ENCODE results near the gene CTNND2.

Gene CTNND2

GRCh38 chr5:11522796-11523195 is 381.4 kb downstream of the CTNND2 start:
- no peaks in the 10 kb centered on the region for H4K20me1 ChIP-seq (ENCODE audit: insufficient read depth, low read length)
- no peak overlapping the region for H2AFZ ChIP-seq (ENCODE audit: low read length)
- no peaks in the 10 kb centered on the region for H3K4me1 ChIP-seq (ENCODE audit: low read length)
- no peaks in the 10 kb centered on the region for H3K27me3 ChIP-seq (replicated peaks; ENCODE audit: insufficient read depth, low read length)
- no peaks in the 10 kb centered on the region for H3F3A ChIP-seq (ENCODE audit: insufficient read depth, low read length)
- TF ChIP-seq EZH2phosphoT487 (IDR thresholded peaks at IDR 0.05; ENCODE audit: low read length) (no peak), CTCF (IDR thresholded peaks at IDR 0.05; ENCODE audit: low read length) (no peak), EZH2 (optimal IDR thresholded peaks at IDR 0.05; ENCODE audit: low read depth, low read length) (no peak)
- no peak for DNase-seq
- H3K4me2 ChIP-seq (ENCODE audit: low read depth, low read length): no peak overlapping the region
- H3K9me3 ChIP-seq (replicated peaks; ENCODE audit: insufficient read depth, low read length): no peaks in the 10 kb centered on the region
- no peak overlapping the region for H3K4me3 ChIP-seq (ENCODE audit: low read length)
- H3K27ac ChIP-seq (ENCODE audit: low read length): no peak overlapping the region
- no peaks in the 10 kb centered on the region for H3K36me3 ChIP-seq (replicated peaks; ENCODE audit: insufficient read depth, low read length)
- no peaks in the 10 kb centered on the region for H3K9me2 ChIP-seq (replicated peaks; ENCODE audit: insufficient read depth, low read length)
- no peak overlapping the region for H3K9ac ChIP-seq (ENCODE audit: low read length)
- H3K79me2 ChIP-seq (ENCODE audit: low read length): no peaks in the 10 kb centered on the region

GRCh38 chr5:11520241-11520930 is 383.9 kb downstream of the CTNND2 start:
- no peaks in the 10 kb centered on the region for H4K20me1 ChIP-seq (ENCODE audit: insufficient read depth, low read length)
- H3K27me3 ChIP-seq (replicated peaks; ENCODE audit: insufficient read depth, low read length): no peaks in the 10 kb centered on the region
- H3K4me3 ChIP-seq (ENCODE audit: low read length): no peak overlapping the region
- H3K27ac ChIP-seq (ENCODE audit: low read length): no peak overlapping the region
- H3K36me3 ChIP-seq (replicated peaks; ENCODE audit: insufficient read depth, low read length): no peaks in the 10 kb centered on the region
- H3K9me2 ChIP-seq (replicated peaks; ENCODE audit: insufficient read depth, low read length): no peaks in the 10 kb centered on the region
- no peak for DNase-seq
- no peak for TF ChIP-seq CTCF (IDR thresholded peaks at IDR 0.05; ENCODE audit: low read length)
- no peak for TF ChIP-seq EZH2 (optimal IDR thresholded peaks at IDR 0.05; ENCODE audit: low read depth, low read length)
- TF ChIP-seq EZH2phosphoT487 (IDR thresholded peaks at IDR 0.05; ENCODE audit: low read length): no peak
- H3K4me1 ChIP-seq (ENCODE audit: low read length): no peaks in the 10 kb centered on the region
- no peak overlapping the region for H2AFZ ChIP-seq (ENCODE audit: low read length)
- H3K4me2 ChIP-seq (ENCODE audit: low read depth, low read length): no peak overlapping the region
- H3K9ac ChIP-seq (ENCODE audit: low read length): no peak overlapping the region
- no peaks in the 10 kb centered on the region for H3K79me2 ChIP-seq (ENCODE audit: low read length)
- H3K9me3 ChIP-seq (replicated peaks; ENCODE audit: insufficient read depth, low read length): no peaks in the 10 kb centered on the region
- H3F3A ChIP-seq (ENCODE audit: insufficient read depth, low read length): no peaks in the 10 kb centered on the region

GRCh38 chr5:11519236-11519635 is 385.0 kb downstream of the CTNND2 start:
- Histone ChIP-seq H3K4me3 (ENCODE audit: low read length) (no peak overlapping the region), H3K9ac (ENCODE audit: low read length) (no peak overlapping the region), H3K27ac (ENCODE audit: low read length) (no peak overlapping the region), H3K4me1 (ENCODE audit: low read length) (no peaks in the 10 kb centered on the region), H3F3A (ENCODE audit: insufficient read depth, low read length) (no peaks in the 10 kb centered on the region), H4K20me1 (ENCODE audit: insufficient read depth, low read length) (no peaks in the 10 kb centered on the region), H3K4me2 (ENCODE audit: low read depth, low read length) (no peak overlapping the region), H3K79me2 (ENCODE audit: low read length) (no peaks in the 10 kb centered on the region), H3K27me3 (replicated peaks; ENCODE audit: insufficient read depth, low read length) (no peaks in the 10 kb centered on the region), H2AFZ (ENCODE audit: low read length) (no peak overlapping the region), H3K9me2 (replicated peaks; ENCODE audit: insufficient read depth, low read length) (no peaks in the 10 kb centered on the region), H3K9me3 (replicated peaks; ENCODE audit: insufficient read depth, low read length) (no peaks in the 10 kb centered on the region), H3K36me3 (replicated peaks; ENCODE audit: insufficient read depth, low read length) (no peaks in the 10 kb centered on the region)
- TF ChIP-seq EZH2phosphoT487 (IDR thresholded peaks at IDR 0.05; ENCODE audit: low read length) (no peak), EZH2 (optimal IDR thresholded peaks at IDR 0.05; ENCODE audit: low read depth, low read length) (no peak)
- DNase-seq: no peak

GRCh38 chr5:11518676-11519075 is 385.6 kb downstream of the CTNND2 start:
- no peaks in the 10 kb centered on the region for H4K20me1 ChIP-seq (ENCODE audit: insufficient read depth, low read length)
- no peaks in the 10 kb centered on the region for H3K9me2 ChIP-seq (replicated peaks; ENCODE audit: insufficient read depth, low read length)
- H2AFZ ChIP-seq (ENCODE audit: low read length): no peak overlapping the region
- H3K4me3 ChIP-seq (ENCODE audit: low read length): no peak overlapping the region
- TF ChIP-seq EZH2 (optimal IDR thresholded peaks at IDR 0.05; ENCODE audit: low read depth, low read length) (no peak), CTCF (IDR thresholded peaks at IDR 0.05; ENCODE audit: low read length) (no peak), EZH2phosphoT487 (IDR thresholded peaks at IDR 0.05; ENCODE audit: low read length) (no peak)
- no peaks in the 10 kb centered on the region for H3K9me3 ChIP-seq (replicated peaks; ENCODE audit: insufficient read depth, low read length)
- H3K27me3 ChIP-seq (replicated peaks; ENCODE audit: insufficient read depth, low read length): no peaks in the 10 kb centered on the region
- no peaks in the 10 kb centered on the region for H3K79me2 ChIP-seq (ENCODE audit: low read length)
- H3F3A ChIP-seq (ENCODE audit: insufficient read depth, low read length): no peaks in the 10 kb centered on the region
- no peaks in the 10 kb centered on the region for H3K4me1 ChIP-seq (ENCODE audit: low read length)
- no peak overlapping the region for H3K9ac ChIP-seq (ENCODE audit: low read length)
- H3K4me2 ChIP-seq (ENCODE audit: low read depth, low read length): no peak overlapping the region
- no peaks in the 10 kb centered on the region for H3K36me3 ChIP-seq (replicated peaks; ENCODE audit: insufficient read depth, low read length)
- H3K27ac ChIP-seq (ENCODE audit: low read length): no peak overlapping the region
- no peak for DNase-seq
